H9 (cell line): ENCODE measurements around the gene ST6GALNAC3. TPM values are rescaled to one million over a fixed set of nuclear protein-coding genes. Genes with fewer than 3 reads are reported as not detected.

Source experiments
- DNase-seq: peaks from one replicate; pipeline ENCODE4 v3.0.0-alpha.2; 2017
- H2AFZ ChIP-seq: one replicate; pipeline ENCODE4 v1.6.1; 2013; ENCODE audit warnings: mild to moderate bottlenecking, low read length, control low read depth, moderate library complexity
- H2AK5ac ChIP-seq: 2 replicates; pipeline ENCODE4 v1.6.1; 2013; ENCODE audit warnings: low read length, control low read depth, mixed read lengths; ENCODE audit not compliant: insufficient read length
- H2BK120ac ChIP-seq: one replicate; pipeline ENCODE4 v1.6.1; 2013; ENCODE audit warnings: low read depth, mild to moderate bottlenecking, low read length, control low read depth, inconsistent platforms; ENCODE audit not compliant: poor library complexity, severe bottlenecking
- H2BK12ac ChIP-seq: 2 replicates; pipeline ENCODE4 v1.6.1; 2013; ENCODE audit warnings: low read length, control low read depth, mixed read lengths, low read depth; ENCODE audit not compliant: insufficient read length
- H2BK15ac ChIP-seq: 2 replicates; pipeline ENCODE4 v1.6.1; 2013; ENCODE audit warnings: low read depth, low read length, control low read depth
- H2BK20ac ChIP-seq: one replicate; pipeline ENCODE4 v1.6.1; 2013; ENCODE audit warnings: low read depth, mild to moderate bottlenecking, low read length, control low read depth, inconsistent platforms; ENCODE audit not compliant: poor library complexity, severe bottlenecking
- H2BK5ac ChIP-seq: 2 replicates; pipeline ENCODE4 v1.6.1; 2013; ENCODE audit warnings: low read length, control low read depth, mixed read lengths; ENCODE audit not compliant: insufficient read length
- H3K14ac ChIP-seq: 2 replicates; pipeline ENCODE4 v1.6.1; 2013; ENCODE audit warnings: low read length, control low read depth; ENCODE audit not compliant: insufficient read depth
- H3K18ac ChIP-seq: 2 replicates; pipeline ENCODE4 v1.6.1; 2013; ENCODE audit warnings: low read depth, mild to moderate bottlenecking, mixed read lengths, low read length, control low read depth; ENCODE audit not compliant: insufficient read length
- H3K23ac ChIP-seq: 2 replicates; pipeline ENCODE4 v1.6.1; 2013; ENCODE audit warnings: low read length, control low read depth, mixed read lengths, low read depth; ENCODE audit not compliant: insufficient read length
- H3K23me2 ChIP-seq: 2 replicates; pipeline ENCODE4 v1.6.1; 2013; ENCODE audit warnings: low read depth, mild to moderate bottlenecking, mixed read lengths, low read length, control low read depth; ENCODE audit not compliant: insufficient read length, poor library complexity, severe bottlenecking
- H3K27ac ChIP-seq: 2 replicates; pipeline ENCODE4 v1.5.1; 2013; ENCODE audit warnings: low read length, control low read depth, mixed read lengths, low read depth; ENCODE audit not compliant: insufficient read length
- H3K27me3 ChIP-seq: 2 replicates; pipeline ENCODE4 v1.6.1; 2013; ENCODE audit warnings: low read length, control low read depth, inconsistent platforms; ENCODE audit not compliant: insufficient read depth
- H3K4ac ChIP-seq: 2 replicates; pipeline ENCODE4 v1.6.1; 2013; ENCODE audit warnings: low read depth, mild to moderate bottlenecking, control low read depth, inconsistent platforms, low read length, moderate library complexity
- H3K4me1 ChIP-seq: 2 replicates; pipeline ENCODE4 v1.6.1; 2013; ENCODE audit warnings: low read length, control low read depth, inconsistent platforms; ENCODE audit not compliant: insufficient read depth
- H3K4me2 ChIP-seq: 2 replicates; pipeline ENCODE4 v1.6.1; 2013; ENCODE audit warnings: low read length, control low read depth, mixed read lengths; ENCODE audit not compliant: insufficient read length, insufficient read depth
- H3K56ac ChIP-seq: 2 replicates; pipeline ENCODE4 v1.6.1; 2013; ENCODE audit warnings: low read depth, mild to moderate bottlenecking, mixed read lengths, low read length, control low read depth; ENCODE audit not compliant: insufficient read length
- H3K79me1 ChIP-seq: 2 replicates; pipeline ENCODE4 v1.6.1; 2013; ENCODE audit warnings: low read depth, mild to moderate bottlenecking, moderate library complexity, low read length, control low read depth, inconsistent platforms; ENCODE audit not compliant: insufficient read depth, poor library complexity, severe bottlenecking
- H3K79me2 ChIP-seq: 2 replicates; pipeline ENCODE4 v1.6.1; 2013; ENCODE audit warnings: low read length, control low read depth, inconsistent platforms; ENCODE audit not compliant: insufficient read depth
- H3K9ac ChIP-seq: 2 replicates; pipeline ENCODE4 v1.6.1; 2013; ENCODE audit warnings: low read length, control low read depth, mixed read lengths; ENCODE audit not compliant: insufficient read length; ENCODE audit errors: extremely low read depth
- H3K9me3 ChIP-seq: one replicate; pipeline ENCODE4 v1.6.1; 2013; ENCODE audit warnings: low read depth, low read length, inconsistent platforms; ENCODE audit not compliant: control insufficient read depth
- H3T11ph ChIP-seq: one replicate; pipeline ENCODE4 v1.6.1; 2013; ENCODE audit warnings: mild to moderate bottlenecking, low read length, control low read depth, inconsistent platforms
- H4K20me1 ChIP-seq: one replicate; pipeline ENCODE4 v1.6.1; 2013; ENCODE audit not compliant: control insufficient read depth, insufficient read length, insufficient read depth
- H4K5ac ChIP-seq: 2 replicates; pipeline ENCODE4 v1.6.1; 2013; ENCODE audit warnings: low read depth, mild to moderate bottlenecking, mixed read lengths, low read length, control low read depth; ENCODE audit not compliant: insufficient read length
- H4K8ac ChIP-seq: replicated peaks from 2 replicates; pipeline ENCODE4 v1.6.1; 2013; ENCODE audit warnings: low read length, control low read depth, mixed read lengths, low read depth; ENCODE audit not compliant: insufficient read length
- H4K91ac ChIP-seq: 2 replicates; pipeline ENCODE4 v1.6.1; 2013; ENCODE audit warnings: low read depth, mild to moderate bottlenecking, moderate library complexity, mixed read lengths, low read length, control low read depth; ENCODE audit not compliant: insufficient read length
- H3K27ac Mint-ChIP-seq, 3 experiments: 2 replicates in 2 of 3; 3 replicates in 1 of 3; pipeline ENCODE4 v1.8.0; 2020 to 2021; ENCODE audit warnings: mixed read lengths in 3 of 3, mild to moderate bottlenecking in 1 of 3, moderate library complexity in 1 of 3
- H3K27me3 Mint-ChIP-seq: 2 replicates; pipeline ENCODE4 v1.8.0; 2021; ENCODE audit warnings: low read depth, mild to moderate bottlenecking, moderate library complexity, mixed read lengths
- H3K36me3 Mint-ChIP-seq, 3 experiments: 2 replicates in 2 of 3; 3 replicates in 1 of 3; pipeline ENCODE4 v1.8.0; 2020 to 2021; ENCODE audit warnings: low read depth in 3 of 3, mixed read lengths in 3 of 3; ENCODE audit not compliant: insufficient read depth in 1 of 3
- H3K4me1 Mint-ChIP-seq, 2 experiments: 2 replicates each; pipeline ENCODE4 v1.8.0; 2020; ENCODE audit warnings: mixed read lengths in 2 of 2
- H3K4me3 Mint-ChIP-seq, 2 experiments: 2 replicates in 1 of 2; 3 replicates in 1 of 2; pipeline ENCODE4 v1.8.0; 2020 to 2021; ENCODE audit warnings: mild to moderate bottlenecking in 2 of 2, mixed read lengths in 2 of 2, moderate library complexity in 1 of 2
- H3K9me3 Mint-ChIP-seq, 2 experiments: 2 replicates in 1 of 2; 3 replicates in 1 of 2; pipeline ENCODE4 v1.8.0; 2020; ENCODE audit warnings: mild to moderate bottlenecking in 2 of 2, mixed read lengths in 2 of 2, moderate library complexity in 1 of 2
- CTCF ChIP-seq: fragments of 200-600 bp; sonication (generic); conservative IDR thresholded peaks from 3 replicates; pipeline ENCODE4 v1.8.0; 2021; ENCODE audit warnings: antibody characterized with exemption, mild to moderate bottlenecking
- WGBS: extraction: QIAGEN DNeasy Blood & Tissue Kit; methylation state at CpG from one replicate; pipeline ENCODE4 v1.1.7; 2013; ENCODE audit warnings: missing lambda C conversion rate, low lambda C conversion rate, mixed read lengths; ENCODE audit not compliant: insufficient read length; ENCODE audit errors: extremely low coverage; 5-methylcytosine and 5-hydroxymethylcytosine counted together
- total RNA-seq: library from RNA; stranded (reverse); gene quantifications from 2 replicates; pipeline ENCODE4 v1.2.1, GENCODE V29; 2021

ST6GALNAC3 gene
- total RNA-seq, 1 experiment from 2014 or later = 11.2 TPM

DNA sequence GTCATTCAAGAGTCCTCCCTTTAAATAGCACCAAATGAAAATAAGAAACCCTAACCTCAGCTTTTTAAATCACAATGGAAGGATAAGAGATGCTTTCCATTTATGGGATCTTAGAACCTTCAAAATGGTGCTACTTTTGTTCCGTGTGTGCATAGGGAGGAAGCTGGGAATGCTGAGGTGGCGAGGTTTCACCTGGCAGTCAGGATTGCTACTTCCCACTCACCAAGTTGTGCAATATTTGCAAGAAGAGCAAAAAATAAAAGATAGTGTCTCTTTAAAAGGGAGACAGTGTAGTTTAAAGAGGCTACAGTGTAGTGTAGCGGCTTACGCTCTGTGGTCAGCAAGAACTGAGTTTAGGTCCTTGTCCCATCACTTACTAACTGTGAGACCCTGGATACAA is 400.4 kb downstream of the ST6GALNAC3 start:
- H3K9me3 Mint-ChIP-seq = peaks cover 6% of the 10 kb centered on the region in 2 experiments
- H4K5ac ChIP-seq = no peak overlapping the region
- no peak overlapping the region for H3K23ac ChIP-seq
- H3K79me2 ChIP-seq = no peaks in the 10 kb centered on the region
- H3K56ac ChIP-seq = no peak overlapping the region
- no peak overlapping the region for H3K4me3 Mint-ChIP-seq
- H3K27ac ChIP-seq = no peak overlapping the region
- no CpG with 5 or more reads among the region's 4 CpGs for WGBS
- H3K14ac ChIP-seq = no peak overlapping the region
- no peak for DNase-seq
- H3K4ac ChIP-seq = no peak overlapping the region
- H4K91ac ChIP-seq = no peak overlapping the region
- H3K9me3 ChIP-seq = no peaks in the 10 kb centered on the region
- H3K18ac ChIP-seq = no peak overlapping the region
- H3K79me1 ChIP-seq = peaks cover 3% of the 10 kb centered on the region
- TF ChIP-seq CTCF = no peak
- peaks cover 0 to 5% (median 3%) of the 10 kb centered on the region in 3 experiments; a peak in 4 of 7 replicates for H3K36me3 Mint-ChIP-seq
- H3K27ac Mint-ChIP-seq = no peak overlapping the region
- no peak overlapping the region for H2BK12ac ChIP-seq
- no peak overlapping the region for H2AK5ac ChIP-seq
- no peak overlapping the region for H3K4me2 ChIP-seq
- no peaks in the 10 kb centered on the region for H4K20me1 ChIP-seq
- no peaks in the 10 kb centered on the region for H3K4me1 ChIP-seq
- H2BK120ac ChIP-seq = no peak overlapping the region
- no peak overlapping the region for H2AFZ ChIP-seq
- no peak overlapping the region for H2BK15ac ChIP-seq
- H3K27me3 Mint-ChIP-seq = peaks cover 2% of the 10 kb centered on the region; the same call in 1 of the 2 replicates
- H4K8ac ChIP-seq = no peak overlapping the region
- H3K27me3 ChIP-seq = no peaks in the 10 kb centered on the region
- H2BK5ac ChIP-seq = no peak overlapping the region
- H3K23me2 ChIP-seq = no peaks in the 10 kb centered on the region
- H3K4me1 Mint-ChIP-seq = peaks cover 4 to 6% of the 10 kb centered on the region in 2 experiments; a peak in 3 of 4 replicates
- no peak overlapping the region for H2BK20ac ChIP-seq
- H3T11ph ChIP-seq = no peak overlapping the region
- H3K9ac ChIP-seq = no peak overlapping the region
